Esophagus (tissue), 2 donors: ENCODE results near the gene MYLK2. TPM values are rescaled to one million over a fixed set of nuclear protein-coding genes. Genes with fewer than 3 reads are reported as not detected.
"Not testable (repeated sequence)": the region's sequence is repeated elsewhere in the genome, so short reads cannot be mapped to it uniquely, and the experiment has no call there.

Experiments
- H3K27ac ChIP-seq, 2 donors: one replicate each; pipeline ENCODE4 v1.5.1; 2013; ENCODE audit warnings: low read depth in 2 of 2, mild to moderate bottlenecking in 2 of 2, inconsistent platforms in 1 of 2, low read length in 1 of 2, moderate library complexity in 1 of 2
- H3K27me3 ChIP-seq, 2 donors: one replicate each; pipeline ENCODE4 v1.6.1; 2013; ENCODE audit warnings: low read length in 2 of 2, control low read depth in 1 of 2, mild to moderate bottlenecking in 1 of 2; ENCODE audit not compliant: insufficient read depth in 2 of 2, control insufficient read depth in 1 of 2
- H3K36me3 ChIP-seq, 2 donors: one replicate each; pipeline ENCODE4 v1.6.1; 2013; ENCODE audit warnings: low read length in 1 of 2; ENCODE audit not compliant: control insufficient read depth in 2 of 2, insufficient read depth in 2 of 2
- H3K4me1 ChIP-seq, 2 donors: one replicate each; pipeline ENCODE4 v1.6.1; 2013; ENCODE audit warnings: low read length in 1 of 2; ENCODE audit not compliant: control insufficient read depth in 2 of 2, insufficient read depth in 2 of 2
- H3K4me3 ChIP-seq, 2 donors: one replicate each; pipeline ENCODE4 v1.5.1; 2013; ENCODE audit warnings: low read length in 2 of 2, mild to moderate bottlenecking in 2 of 2, low read depth in 1 of 2, moderate library complexity in 1 of 2
- H3K9me3 ChIP-seq, 2 donors: one replicate each; pipeline ENCODE4 v1.6.1; 2013; ENCODE audit warnings: mild to moderate bottlenecking in 2 of 2, low read depth in 1 of 2, low read length in 1 of 2, moderate library complexity in 1 of 2; ENCODE audit not compliant: control insufficient read depth in 2 of 2, insufficient read depth in 1 of 2
- WGBS, 2 donors: extraction: QIAGEN DNeasy Blood & Tissue Kit; methylation state at CpG; one replicate each; pipeline ENCODE4 v1.1.7; 2013; 5-methylcytosine and 5-hydroxymethylcytosine counted together
- polyA plus RNA-seq, 2 donors: library from polyadenylated mRNA; stranded (reverse); fragments of 200-250 nt; gene quantifications; one replicate each; pipeline ENCODE4 v1.2.3, GENCODE V29; 2013
- donor health status: healthy with polysubstance abuse.
- donor health status: Bipolar disorder and iron deficiency.

The MYLK2 gene
- polyA plus RNA-seq, 2 donors, result 0.08 to 0.11 TPM

GRCh38 chr20:31824125-31824485, 4.9 kb downstream of the MYLK2 start:
- Histone ChIP-seq H3K9me3 (no peaks in the 10 kb centered on the region), H3K36me3 (no peaks in the 10 kb centered on the region), H3K4me1 (no peaks in the 10 kb centered on the region), H3K4me3 (no peak overlapping the region), H3K27me3 (no peaks in the 10 kb centered on the region), H3K27ac (no peak overlapping the region)
- WGBS, 2 donors, result 82 to 92% methylated on average over 4 of the region's 4 CpGs

- H3K27ac ChIP-seq, result no peak overlapping the region
- 75 to 76% methylated on average over 14 of the region's 14 CpGs for WGBS, 2 donors
- no peak overlapping the region for H3K4me3 ChIP-seq
- H3K4me1 ChIP-seq, result no peaks in the 10 kb centered on the region
- H3K9me3 ChIP-seq, result no peaks in the 10 kb centered on the region
- no peaks in the 10 kb centered on the region for H3K27me3 ChIP-seq
- no peaks in the 10 kb centered on the region for H3K36me3 ChIP-seq
Measured at GRCh38 chr20:31824554-31825313, 5.6 kb downstream of the MYLK2 start.

- Histone ChIP-seq H3K27me3 (no peaks in the 10 kb centered on the region), H3K4me1 (no peaks in the 10 kb centered on the region), H3K27ac (no peak overlapping the region), H3K4me3 (no peak overlapping the region), H3K36me3 (no peaks in the 10 kb centered on the region), H3K9me3 (no peaks in the 10 kb centered on the region)
- WGBS, 2 donors, result 87 to 89% methylated on average over 5 of the region's 5 CpGs
Measured at GRCh38 chr20:31826074-31826473, 6.9 kb downstream of the MYLK2 start.

GRCh38 chr20:31827059-31827458, 7.9 kb downstream of the MYLK2 start:
- Histone ChIP-seq H3K36me3 (no peaks in the 10 kb centered on the region), H3K4me3 (no peak overlapping the region), H3K27ac (no peak overlapping the region), H3K4me1 (no peaks in the 10 kb centered on the region), H3K9me3 (no peaks in the 10 kb centered on the region), H3K27me3 (no peaks in the 10 kb centered on the region)
- 69% methylated on average over 2 of the region's 2 CpGs for WGBS, 2 donors

- WGBS, 2 donors, result 94 to 95% methylated on average over 11 of the region's 11 CpGs
- H3K9me3 ChIP-seq, H3K27ac ChIP-seq, H3K27me3 ChIP-seq, H3K36me3 ChIP-seq, H3K4me3 ChIP-seq, H3K4me1 ChIP-seq: not testable (repeated sequence)
Measured at GRCh38 chr20:31828016-31828415, 8.9 kb downstream of the MYLK2 start.

- no peaks in the 10 kb centered on the region for H3K9me3 ChIP-seq
- no peaks in the 10 kb centered on the region for H3K36me3 ChIP-seq
- H3K4me1 ChIP-seq, result no peaks in the 10 kb centered on the region
- H3K27ac ChIP-seq, result no peak overlapping the region
- 77 to 79% methylated on average over 6 of the region's 6 CpGs for WGBS, 2 donors
- no peaks in the 10 kb centered on the region for H3K27me3 ChIP-seq
- no peak overlapping the region for H3K4me3 ChIP-seq
Measured at GRCh38 chr20:31829731-31830130, 10.6 kb downstream of the MYLK2 start.

GRCh38 chr20:31830406-31830981, 11.3 kb downstream of the MYLK2 start:
- no peaks in the 10 kb centered on the region for H3K9me3 ChIP-seq
- H3K27ac ChIP-seq, result no peak overlapping the region
- WGBS, 2 donors, result 80 to 85% methylated on average over 7 to 8 of the region's 8 CpGs
- no peaks in the 10 kb centered on the region for H3K36me3 ChIP-seq
- H3K4me3 ChIP-seq, result no peak overlapping the region
- no peaks in the 10 kb centered on the region for H3K4me1 ChIP-seq
- H3K27me3 ChIP-seq, result no peaks in the 10 kb centered on the region

GRCh38 chr20:31831211-31831610, 12.1 kb downstream of the MYLK2 start:
- Histone ChIP-seq H3K4me3 (no peak overlapping the region), H3K4me1 (peaks cover 0 to 3% of the 10 kb centered on the region in 2 donors), H3K27me3 (no peaks in the 10 kb centered on the region), H3K9me3 (no peaks in the 10 kb centered on the region), H3K27ac (no peak overlapping the region), H3K36me3 (no peaks in the 10 kb centered on the region)
- WGBS, 2 donors, result 88 to 91% methylated on average over 6 of the region's 6 CpGs

GRCh38 chr20:31831771-31832306, 12.7 kb downstream of the MYLK2 start:
- Histone ChIP-seq H3K9me3 (no peaks in the 10 kb centered on the region), H3K4me1 (peaks cover 0 to 4% of the 10 kb centered on the region in 2 donors), H3K27me3 (no peaks in the 10 kb centered on the region), H3K4me3 (no peak overlapping the region), H3K36me3 (no peaks in the 10 kb centered on the region), H3K27ac (no peak overlapping the region)
- 80 to 83% methylated on average over 17 of the region's 17 CpGs for WGBS, 2 donors
